Suprapubic skin (tissue), 4 donors: ENCODE measurements around the gene MT1M.

Source experiments
- CTCF ChIP-seq, 2 donors: fragments of 200-600 bp in 1 of 2; fragments of 450-650 bp in 1 of 2; sonication (generic) in 1 of 2; IDR thresholded peaks; one replicate each; pipeline ENCODE4 v1.5.1; 2016 to 2019; ENCODE audit warnings: antibody characterized with exemption in 2 of 2, mild to moderate bottlenecking in 1 of 2, moderate library complexity in 1 of 2
- EP300 ChIP-seq: sonication (generic); formaldehyde crosslinking; IDR thresholded peaks from one replicate; pipeline ENCODE4 v1.6.1; 2017; ENCODE audit warnings: antibody characterized with exemption
- POLR2AphosphoS5 ChIP-seq, 3 donors: sonication (generic); formaldehyde crosslinking; IDR thresholded peaks; one replicate each; pipeline ENCODE4 v1.6.1; 2017; ENCODE audit warnings: antibody characterized with exemption in 3 of 3

DNA sequence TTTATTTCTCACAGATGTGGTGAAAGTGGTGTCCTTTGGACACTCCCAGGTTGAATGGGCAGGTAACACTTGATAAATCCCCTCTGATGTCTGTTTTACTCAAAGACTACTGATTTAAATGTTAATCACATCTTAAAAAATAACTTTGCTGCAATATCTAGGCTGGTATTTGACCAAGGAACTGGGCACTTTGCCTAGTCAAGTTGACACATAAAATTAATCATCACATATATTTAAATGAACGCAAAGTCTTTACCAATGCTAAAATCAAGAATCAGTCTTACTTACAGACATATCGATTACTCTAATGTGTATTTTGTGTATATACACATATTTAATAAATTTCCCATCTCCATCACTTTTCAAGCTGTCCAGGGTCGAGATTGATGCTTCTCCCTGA is 17.1 kb upstream of the MT1M start:
- TF ChIP-seq CTCF (IDR thresholded peaks at IDR 0.05) = no peak
- no peak for TF ChIP-seq POLR2AphosphoS5 (IDR thresholded peaks at IDR 0.05)
- TF ChIP-seq EP300 = no peak
